T-helper 1 cell treated with Interleukin-12 subunit alpha and Interleukin-12 subunit beta and Interleukin-4 antibody, amounts not matched to agents 30 μg/mL and 1 μg/mL, for 36 hours (primary cell): ENCODE data around the gene OR6C68.
"Not testable (repeated sequence)": the region's sequence is repeated elsewhere in the genome, so short reads cannot be mapped to it uniquely, and the experiment has no call there.

Experiments used
- H3K27ac Mint-ChIP-seq: one replicate; pipeline ENCODE4 v1.8.0; 2021; ENCODE audit warnings: mild to moderate bottlenecking, mixed read lengths
- H3K27me3 Mint-ChIP-seq: one replicate; pipeline ENCODE4 v1.8.0; 2021; ENCODE audit warnings: low read depth, mixed read lengths
- H3K36me3 Mint-ChIP-seq: one replicate; pipeline ENCODE4 v1.8.0; 2021; ENCODE audit warnings: low read depth, mixed read lengths
- H3K4me1 Mint-ChIP-seq: one replicate; pipeline ENCODE4 v1.8.0; 2021; ENCODE audit warnings: low read depth, mixed read lengths
- H3K4me3 Mint-ChIP-seq: one replicate; pipeline ENCODE4 v1.8.0; 2021; ENCODE audit warnings: mild to moderate bottlenecking, moderate library complexity, mixed read lengths
- H3K9me3 Mint-ChIP-seq: one replicate; pipeline ENCODE4 v1.8.0; 2021; ENCODE audit warnings: mixed read lengths

OR6C68 gene

GRCh38 chr12:55492078-55492477 is at the start of gene OR6C68:
TSS of gene OR6C68 (plus strand) at chr12:55492378. CDS start at chr12:55492378, 0 bp downstream.
- Mint-ChIP-seq H3K27ac (no peak within 1 kb of the TSS), H3K36me3 (no peaks in the 10 kb centered on the region), H3K9me3 (no peaks in the 10 kb centered on the region), H3K27me3 (no peaks in the 10 kb centered on the region), H3K4me3 (no peak within 1 kb of the TSS), H3K4me1 (no peaks in the 10 kb centered on the region)

- Mint-ChIP-seq H3K9me3 (peaks cover 13% of the 10 kb centered on the region), H3K4me1 (no peaks in the 10 kb centered on the region), H3K27me3 (peaks cover 5% of the 10 kb centered on the region), H3K36me3 (no peaks in the 10 kb centered on the region), H3K27ac (no peak within 1 kb of the TSS), H3K4me3 (no peak within 1 kb of the TSS)
Observed at GRCh38 chr12:55443776-55444175, 48.4 kb upstream of the OR6C68 start, which contains the start of gene OR6C2. TSS of gene OR6C2 (plus strand) at chr12:55444076. CDS start at chr12:55452214, 8,138 bp downstream.

GRCh38 chr12:55445357-55445756 is 46.8 kb upstream of the OR6C68 start:
- no peak overlapping the region for H3K4me3 Mint-ChIP-seq
- no peak overlapping the region for H3K27ac Mint-ChIP-seq
- H3K36me3 Mint-ChIP-seq, result no peaks in the 10 kb centered on the region
- no peaks in the 10 kb centered on the region for H3K4me1 Mint-ChIP-seq
- H3K9me3 Mint-ChIP-seq, result peaks cover 8% of the 10 kb centered on the region
- peaks cover 5% of the 10 kb centered on the region for H3K27me3 Mint-ChIP-seq

- Mint-ChIP-seq H3K4me3 (no peak overlapping the region), H3K9me3 (peaks cover 2% of the 10 kb centered on the region), H3K36me3 (no peaks in the 10 kb centered on the region), H3K27ac (no peak overlapping the region), H3K27me3 (peaks cover 5% of the 10 kb centered on the region), H3K4me1 (no peaks in the 10 kb centered on the region)
Observed at GRCh38 chr12:55446326-55446725, 45.9 kb upstream of the OR6C68 start.

- no peaks in the 10 kb centered on the region for H3K4me1 Mint-ChIP-seq
- peaks cover 5% of the 10 kb centered on the region for H3K27me3 Mint-ChIP-seq
Observed at GRCh38 chr12:55448825-55449224, 43.4 kb upstream of the OR6C68 start.

GRCh38 chr12:55464926-55465325 is 27.3 kb upstream of the OR6C68 start:
- not testable (repeated sequence) for H3K27me3 Mint-ChIP-seq, H3K4me1 Mint-ChIP-seq

More at GRCh38 chr12:55448825-55449224, 43.4 kb upstream of the OR6C68 start:
- no peak overlapping the region for H3K27ac Mint-ChIP-seq
- no peak overlapping the region for H3K4me3 Mint-ChIP-seq
- H3K36me3 Mint-ChIP-seq, result no peaks in the 10 kb centered on the region
- H3K9me3 Mint-ChIP-seq, result no peaks in the 10 kb centered on the region

GRCh38 chr12:55467836-55468235 is 24.3 kb upstream of the OR6C68 start:
- Mint-ChIP-seq H3K27me3 (peaks cover 5% of the 10 kb centered on the region), H3K27ac (no peak overlapping the region), H3K4me1 (no peaks in the 10 kb centered on the region), H3K36me3 (no peaks in the 10 kb centered on the region), H3K4me3 (no peak overlapping the region), H3K9me3 (no peaks in the 10 kb centered on the region)

More at GRCh38 chr12:55464926-55465325, 27.3 kb upstream of the OR6C68 start:
- not testable (repeated sequence) for H3K4me3 Mint-ChIP-seq, H3K9me3 Mint-ChIP-seq, H3K27ac Mint-ChIP-seq, H3K36me3 Mint-ChIP-seq

- Mint-ChIP-seq H3K9me3 (no peaks in the 10 kb centered on the region), H3K27ac (no peak overlapping the region), H3K4me3 (no peak overlapping the region), H3K27me3 (peaks cover 5% of the 10 kb centered on the region), H3K36me3 (no peaks in the 10 kb centered on the region), H3K4me1 (no peaks in the 10 kb centered on the region)
Observed at GRCh38 chr12:55469291-55469690, 22.9 kb upstream of the OR6C68 start.

GRCh38 chr12:55470088-55470829 is 21.9 kb upstream of the OR6C68 start, which contains the start of gene OR6C70:
TSS of gene OR6C70 (minus strand) at chr12:55470138. CDS start at chr12:55470138, 0 bp downstream.
- no peaks in the 10 kb centered on the region for H3K36me3 Mint-ChIP-seq
- no peak within 1 kb of the TSS for H3K27ac Mint-ChIP-seq
- H3K27me3 Mint-ChIP-seq, result peaks cover 5% of the 10 kb centered on the region
- H3K4me1 Mint-ChIP-seq, result no peaks in the 10 kb centered on the region
- H3K9me3 Mint-ChIP-seq, result no peaks in the 10 kb centered on the region
- H3K4me3 Mint-ChIP-seq, result no peak within 1 kb of the TSS

GRCh38 chr12:55472264-55472663 is 19.9 kb upstream of the OR6C68 start:
- Mint-ChIP-seq H3K27ac (no peak overlapping the region), H3K27me3 (peaks cover 5% of the 10 kb centered on the region), H3K4me3 (no peak overlapping the region), H3K4me1 (no peaks in the 10 kb centered on the region), H3K9me3 (no peaks in the 10 kb centered on the region), H3K36me3 (no peaks in the 10 kb centered on the region)

- not testable (repeated sequence) for H3K4me1 Mint-ChIP-seq, H3K4me3 Mint-ChIP-seq, H3K27me3 Mint-ChIP-seq, H3K36me3 Mint-ChIP-seq, H3K9me3 Mint-ChIP-seq, H3K27ac Mint-ChIP-seq
Observed at GRCh38 chr12:55479136-55479535, 13.0 kb upstream of the OR6C68 start.

GRCh38 chr12:55484284-55484683 is 7.9 kb upstream of the OR6C68 start:
- H3K36me3 Mint-ChIP-seq, H3K4me1 Mint-ChIP-seq, H3K9me3 Mint-ChIP-seq, H3K27ac Mint-ChIP-seq, H3K27me3 Mint-ChIP-seq, H3K4me3 Mint-ChIP-seq: not testable (repeated sequence)

GRCh38 chr12:55495490-55495889 is 3.3 kb downstream of the OR6C68 start:
- no peaks in the 10 kb centered on the region for H3K9me3 Mint-ChIP-seq
- no peak overlapping the region for H3K27ac Mint-ChIP-seq
- peaks cover 2% of the 10 kb centered on the region for H3K4me1 Mint-ChIP-seq
- no peak overlapping the region for H3K4me3 Mint-ChIP-seq
- no peaks in the 10 kb centered on the region for H3K36me3 Mint-ChIP-seq
- H3K27me3 Mint-ChIP-seq, result no peaks in the 10 kb centered on the region

- H3K27me3 Mint-ChIP-seq, result peaks cover 3% of the 10 kb centered on the region
- no peak overlapping the region for H3K4me3 Mint-ChIP-seq
- no peak overlapping the region for H3K27ac Mint-ChIP-seq
- H3K36me3 Mint-ChIP-seq, result no peaks in the 10 kb centered on the region
- H3K4me1 Mint-ChIP-seq, result peaks cover 2% of the 10 kb centered on the region
- no peaks in the 10 kb centered on the region for H3K9me3 Mint-ChIP-seq
Observed at GRCh38 chr12:55499231-55499630, 7.1 kb downstream of the OR6C68 start.

- Mint-ChIP-seq H3K36me3 (no peaks in the 10 kb centered on the region), H3K27me3 (peaks cover 3% of the 10 kb centered on the region), H3K4me3 (no peak overlapping the region), H3K9me3 (no peaks in the 10 kb centered on the region), H3K27ac (no peak overlapping the region), H3K4me1 (peaks cover 2% of the 10 kb centered on the region)
Observed at GRCh38 chr12:55499810-55500252, 7.7 kb downstream of the OR6C68 start.
